GM12891 (cell line): ENCODE results near the gene ANKRD55.

Experiments used
- PAX5 ChIP-seq: IDR thresholded peaks from 2 replicates; pipeline ENCODE4 v1.6.1; 2011; ENCODE audit warnings: low read length, moderate library complexity, mild to moderate bottlenecking; ENCODE audit not compliant: insufficient read depth, severe bottlenecking
- POLR2AphosphoS5 ChIP-seq: IDR thresholded peaks from 2 replicates; pipeline ENCODE4 v1.6.1; 2011; ENCODE audit warnings: low read depth, low read length, control low read depth
- POU2F2 ChIP-seq: IDR thresholded peaks from 2 replicates; pipeline ENCODE4 v1.6.1; 2011; ENCODE audit warnings: low read depth, mild to moderate bottlenecking, control low read depth, low read length, moderate library complexity
- SPI1 ChIP-seq: IDR thresholded peaks from 2 replicates; pipeline ENCODE4 v1.6.1; 2011; ENCODE audit warnings: low read depth, low read length, control low read depth
- TAF1 ChIP-seq: IDR thresholded peaks from 2 replicates; pipeline ENCODE4 v1.6.1; 2011; ENCODE audit warnings: low read depth, low read length, control low read depth

DNA sequence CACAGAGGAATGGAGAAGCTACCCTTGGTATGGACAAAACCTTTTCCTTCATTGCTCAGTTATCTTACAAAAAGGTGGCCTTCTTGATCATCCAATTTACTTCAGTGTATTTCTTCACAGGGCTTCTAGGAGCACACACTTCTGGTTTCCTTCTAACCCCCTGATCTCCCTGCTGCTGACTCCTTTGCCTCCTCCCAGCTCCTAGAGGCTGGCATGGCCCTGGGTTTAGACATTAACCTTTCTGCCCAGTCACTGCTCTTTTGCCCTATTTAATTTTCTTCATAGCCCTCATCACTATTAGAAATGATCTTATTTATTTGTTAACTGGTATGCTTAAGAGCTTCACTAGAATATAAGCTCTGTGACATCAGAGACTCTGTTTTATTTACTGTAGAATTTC is 63.2 kb downstream of the ANKRD55 start:
- TF ChIP-seq PAX5, result no peak
- TF ChIP-seq POLR2AphosphoS5, result no peak
- TF ChIP-seq TAF1, result no peak
- no peak for TF ChIP-seq POU2F2
- TF ChIP-seq SPI1, result no peak
